ENCODE results near the gene CD9. TPM values are rescaled to one million over a fixed set of nuclear protein-coding genes. Genes with fewer than 3 reads are reported as not detected.

CD9 gene
- total and polyA plus RNA-seq, 2 donors (not counting 1 experiment from before 2014, with no cell fraction given), result 520 to 856 TPM

GRCh38 chr12:6272300-6273204 is 72.4 kb downstream of the CD9 start:
- TF ChIP-seq, protein P1, sequence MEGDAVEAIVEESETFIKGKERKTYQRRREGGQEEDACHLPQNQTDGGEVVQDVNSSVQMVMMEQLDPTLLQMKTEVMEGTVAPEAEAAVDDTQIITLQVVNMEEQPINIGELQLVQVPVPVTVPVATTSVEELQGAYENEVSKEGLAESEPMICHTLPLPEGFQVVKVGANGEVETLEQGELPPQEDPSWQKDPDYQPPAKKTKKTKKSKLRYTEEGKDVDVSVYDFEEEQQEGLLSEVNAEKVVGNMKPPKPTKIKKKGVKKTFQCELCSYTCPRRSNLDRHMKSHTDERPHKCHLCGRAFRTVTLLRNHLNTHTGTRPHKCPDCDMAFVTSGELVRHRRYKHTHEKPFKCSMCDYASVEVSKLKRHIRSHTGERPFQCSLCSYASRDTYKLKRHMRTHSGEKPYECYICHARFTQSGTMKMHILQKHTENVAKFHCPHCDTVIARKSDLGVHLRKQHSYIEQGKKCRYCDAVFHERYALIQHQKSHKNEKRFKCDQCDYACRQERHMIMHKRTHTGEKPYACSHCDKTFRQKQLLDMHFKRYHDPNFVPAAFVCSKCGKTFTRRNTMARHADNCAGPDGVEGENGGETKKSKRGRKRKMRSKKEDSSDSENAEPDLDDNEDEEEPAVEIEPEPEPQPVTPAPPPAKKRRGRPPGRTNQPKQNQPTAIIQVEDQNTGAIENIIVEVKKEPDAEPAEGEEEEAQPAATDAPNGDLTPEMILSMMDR (conservative IDR thresholded peaks at IDR 0.05 in 1 of 2, IDR thresholded peaks at IDR 0.05 in 1 of 2; ENCODE audit: low read depth in 1 of 2, low read length in 2 of 2), result no peak
- TF ChIP-seq EZH2 (IDR thresholded peaks at IDR 0.05; ENCODE audit: low read length, missing control alignments), result no peak

GRCh38 chr12:6273205-6273540 is 73.0 kb downstream of the CD9 start:
- no peak for DNase-seq (ENCODE audit: low read depth in 2 of 2)
- no peak overlapping the region for H3K27ac ChIP-seq (ENCODE audit: insufficient read depth, low read length)
- H3K27me3 ChIP-seq (ENCODE audit: control insufficient read depth, insufficient read depth, low read length), result peaks cover 3% of the 10 kb centered on the region
- H3K4me2 ChIP-seq (ENCODE audit: extremely low read depth, insufficient read depth, low read length), result no peak overlapping the region
- H3K4me1 ChIP-seq (ENCODE audit: control insufficient read depth, extremely low read depth, insufficient read depth, low read length), result peaks cover 2% of the 10 kb centered on the region
- H3K9me3 ChIP-seq (ENCODE audit: control insufficient read depth, insufficient read depth, low read depth, low read length), result no peaks in the 10 kb centered on the region
- no peak overlapping the region for H2AFZ ChIP-seq (ENCODE audit: low read length)
- H3K79me2 ChIP-seq (ENCODE audit: control insufficient read depth, insufficient read depth, low read length), result no peaks in the 10 kb centered on the region
- H4K20me1 ChIP-seq (ENCODE audit: control insufficient read depth, extremely low read depth, insufficient read depth, low read length), result no peaks in the 10 kb centered on the region
- no peak overlapping the region for H3K4me3 ChIP-seq (replicated peaks in 1 of 4; ENCODE audit: control extremely low read depth in 1 of 4, insufficient read depth in 1 of 4, low read depth in 3 of 4, low read length in 4 of 4)
- no peaks in the 10 kb centered on the region for H3K36me3 ChIP-seq (ENCODE audit: control insufficient read depth, insufficient read depth, low read length)
- no peak overlapping the region for H3K9ac ChIP-seq (ENCODE audit: insufficient read depth, low read length)
- no peak for TF ChIP-seq EZH2 (IDR thresholded peaks at IDR 0.05; ENCODE audit: low read length, missing control alignments)
- TF ChIP-seq, protein P1 (conservative IDR thresholded peaks at IDR 0.05 in 1 of 2, IDR thresholded peaks at IDR 0.05 in 1 of 2; ENCODE audit: low read depth in 1 of 2, low read length in 2 of 2), result no peak

More at GRCh38 chr12:6272300-6273204, 72.4 kb downstream of the CD9 start:
- no peaks in the 10 kb centered on the region for H3K79me2 ChIP-seq (ENCODE audit: control insufficient read depth, insufficient read depth, low read length)
- peaks cover 3% of the 10 kb centered on the region for H3K27me3 ChIP-seq (ENCODE audit: control insufficient read depth, insufficient read depth, low read length)
- H3K36me3 ChIP-seq (ENCODE audit: control insufficient read depth, insufficient read depth, low read length), result no peaks in the 10 kb centered on the region
- peak in 1 of 2 donors; percentile 79 for DNase-seq (ENCODE audit: low read depth in 2 of 2)
- H3K9me3 ChIP-seq (ENCODE audit: control insufficient read depth, insufficient read depth, low read depth, low read length), result no peaks in the 10 kb centered on the region
- H3K4me1 ChIP-seq (ENCODE audit: control insufficient read depth, extremely low read depth, insufficient read depth, low read length), result no peaks in the 10 kb centered on the region
- H4K20me1 ChIP-seq (ENCODE audit: control insufficient read depth, extremely low read depth, insufficient read depth, low read length), result no peaks in the 10 kb centered on the region
- no peak overlapping the region for H3K9ac ChIP-seq (ENCODE audit: insufficient read depth, low read length)
- H3K27ac ChIP-seq (ENCODE audit: insufficient read depth, low read length), result no peak overlapping the region
- H3K4me3 ChIP-seq (replicated peaks in 1 of 4; ENCODE audit: control extremely low read depth in 1 of 4, insufficient read depth in 1 of 4, low read depth in 3 of 4, low read length in 4 of 4), result no peak overlapping the region
- H2AFZ ChIP-seq (ENCODE audit: low read length), result no peak overlapping the region
- no peak overlapping the region for H3K4me2 ChIP-seq (ENCODE audit: extremely low read depth, insufficient read depth, low read length)

GRCh38 chr12:6273541-6274230 is 73.5 kb downstream of the CD9 start:
- H3K4me1 ChIP-seq (ENCODE audit: control insufficient read depth, extremely low read depth, insufficient read depth, low read length), result peaks cover 4% of the 10 kb centered on the region
- H3K9ac ChIP-seq (ENCODE audit: insufficient read depth, low read length), result no peak overlapping the region
- DNase-seq (ENCODE audit: low read depth in 2 of 2), result no peak
- no peak overlapping the region for H3K27ac ChIP-seq (ENCODE audit: insufficient read depth, low read length)
- H3K9me3 ChIP-seq (ENCODE audit: control insufficient read depth, insufficient read depth, low read depth, low read length), result no peaks in the 10 kb centered on the region
- no peaks in the 10 kb centered on the region for H3K36me3 ChIP-seq (ENCODE audit: control insufficient read depth, insufficient read depth, low read length)
- H3K4me3 ChIP-seq (replicated peaks in 1 of 4; ENCODE audit: control extremely low read depth in 1 of 4, insufficient read depth in 1 of 4, low read depth in 3 of 4, low read length in 4 of 4), result no peak overlapping the region
- no peak overlapping the region for H3K4me2 ChIP-seq (ENCODE audit: extremely low read depth, insufficient read depth, low read length)
- no peak for TF ChIP-seq EZH2 (IDR thresholded peaks at IDR 0.05; ENCODE audit: low read length, missing control alignments)
- TF ChIP-seq, protein P1 (conservative IDR thresholded peaks at IDR 0.05 in 1 of 2, IDR thresholded peaks at IDR 0.05 in 1 of 2; ENCODE audit: low read depth in 1 of 2, low read length in 2 of 2), result peak in 1 of 2 donors; percentile 5
- no peak overlapping the region for H2AFZ ChIP-seq (ENCODE audit: low read length)
- peaks cover 3% of the 10 kb centered on the region for H3K27me3 ChIP-seq (ENCODE audit: control insufficient read depth, insufficient read depth, low read length)
- no peaks in the 10 kb centered on the region for H4K20me1 ChIP-seq (ENCODE audit: control insufficient read depth, extremely low read depth, insufficient read depth, low read length)
- no peaks in the 10 kb centered on the region for H3K79me2 ChIP-seq (ENCODE audit: control insufficient read depth, insufficient read depth, low read length)

Data from fibroblast of lung (primary cell).